Activated naive CD4-positive, alpha-beta T cell treated with anti-CD3 and anti-CD28 coated beads, Interleukin-2, amount 50 U/mL, for 16 hours (primary cell): ENCODE data around the gene MCC.
"Not testable (repeated sequence)": the region's sequence is repeated elsewhere in the genome, so short reads cannot be mapped to it uniquely, and the experiment has no call there.

ENCODE experiments used
- DNase-seq: peaks from one replicate; pipeline ENCODE4 v3.0.0-alpha.2; 2020

MCC gene

GRCh38 chr5:113092683-113093082 is 395.6 kb downstream of the MCC start:
- no peak for DNase-seq

- DNase-seq = no peak
These were observed 396.6 kb downstream of the MCC start for GRCh38 chr5:113091622-113092021.

GRCh38 chr5:113090336-113091106 is 397.7 kb downstream of the MCC start:
- DNase-seq = peak; percentile 27

GRCh38 chr5:113089653-113090335 is 398.5 kb downstream of the MCC start:
- DNase-seq = no peak

- no peak for DNase-seq
These were observed 400.2 kb downstream of the MCC start for GRCh38 chr5:113087976-113088514.

GRCh38 chr5:113085880-113086409 is 402.3 kb downstream of the MCC start:
- no peak for DNase-seq

GRCh38 chr5:113085084-113085414 is 403.2 kb downstream of the MCC start:
- DNase-seq = no peak

GRCh38 chr5:113084402-113085083 is 403.7 kb downstream of the MCC start:
- DNase-seq = no peak

- DNase-seq = no peak
These were observed 404.8 kb downstream of the MCC start for GRCh38 chr5:113083481-113083880.

- no peak for DNase-seq
These were observed 405.7 kb downstream of the MCC start for GRCh38 chr5:113082547-113082905.

GRCh38 chr5:113081881-113082546 is 406.2 kb downstream of the MCC start:
- DNase-seq = no peak

GRCh38 chr5:113081091-113081839 is 407.0 kb downstream of the MCC start:
- DNase-seq = no peak

GRCh38 chr5:113076649-113077048 is 411.6 kb downstream of the MCC start:
- DNase-seq = not testable (repeated sequence)

GRCh38 chr5:113075019-113075418 is 413.2 kb downstream of the MCC start:
- no peak for DNase-seq

GRCh38 chr5:113073629-113074034 is 414.6 kb downstream of the MCC start:
- peak; percentile 16 for DNase-seq

GRCh38 chr5:113071401-113071800 is 416.9 kb downstream of the MCC start:
- DNase-seq = no peak

GRCh38 chr5:113070901-113071300 is 417.4 kb downstream of the MCC start:
- DNase-seq = no peak

- DNase-seq = no peak
These were observed 419.7 kb downstream of the MCC start for GRCh38 chr5:113068559-113068958.

GRCh38 chr5:113067635-113068344 is 420.5 kb downstream of the MCC start:
- no peak for DNase-seq

GRCh38 chr5:113065626-113066025 is 422.6 kb downstream of the MCC start:
- DNase-seq = no peak

- DNase-seq = no peak
These were observed 423.4 kb downstream of the MCC start for GRCh38 chr5:113064806-113065205.

GRCh38 chr5:113063927-113064326 is 424.3 kb downstream of the MCC start:
- DNase-seq = no peak
